Measurements from ENCODE around the gene PRKCA.

PRKCA gene

GRCh38 chr17:66569572-66569971, 267.2 kb downstream of the PRKCA start:
- Histone ChIP-seq H3K36me3 (replicated peaks) (no peaks in the 10 kb centered on the region), H3K27me3 (replicated peaks) (no peaks in the 10 kb centered on the region), H3K27ac (no peak overlapping the region), H3K4me3 (ENCODE audit: low read depth, low read length) (no peak overlapping the region)
- in situ Hi-C loops (cut with HindIII; ENCODE audit: low pct_ligation_motif_present, low sequenced_read_pairs) = no loop called here
- no peak for DNase-seq
- no peak for TF ChIP-seq CTCF (IDR thresholded peaks at IDR 0.05; ENCODE audit: low read depth, low read length, missing control alignments)

GRCh38 chr17:66570447-66571195, 268.2 kb downstream of the PRKCA start:
- in situ Hi-C loops (cut with HindIII; ENCODE audit: low pct_ligation_motif_present, low sequenced_read_pairs) = no loop called here
- no peak for DNase-seq
- H3K36me3 ChIP-seq (replicated peaks) = no peaks in the 10 kb centered on the region
- TF ChIP-seq CTCF (IDR thresholded peaks at IDR 0.05; ENCODE audit: low read depth, low read length, missing control alignments) = no peak
- no peak overlapping the region for H3K4me3 ChIP-seq (ENCODE audit: low read depth, low read length)
- H3K27ac ChIP-seq = no peak overlapping the region
- H3K27me3 ChIP-seq (replicated peaks) = no peaks in the 10 kb centered on the region

- no peak for TF ChIP-seq CTCF (IDR thresholded peaks at IDR 0.05; ENCODE audit: low read depth, low read length, missing control alignments)
- H3K27ac ChIP-seq = no peak overlapping the region
- H3K27me3 ChIP-seq (replicated peaks) = no peaks in the 10 kb centered on the region
- no peak overlapping the region for H3K4me3 ChIP-seq (ENCODE audit: low read depth, low read length)
- H3K36me3 ChIP-seq (replicated peaks) = no peaks in the 10 kb centered on the region
- DNase-seq = no peak
- in situ Hi-C loops (cut with HindIII; ENCODE audit: low pct_ligation_motif_present, low sequenced_read_pairs) = no loop called here
Observed at GRCh38 chr17:66571745-66572144, 269.3 kb downstream of the PRKCA start.

GRCh38 chr17:66573078-66573477, 270.7 kb downstream of the PRKCA start:
- in situ Hi-C loops (cut with HindIII; ENCODE audit: low pct_ligation_motif_present, low sequenced_read_pairs) = no loop called here
- DNase-seq = no peak
- Histone ChIP-seq H3K27me3 (replicated peaks) (no peaks in the 10 kb centered on the region), H3K27ac (no peak overlapping the region), H3K36me3 (replicated peaks) (no peaks in the 10 kb centered on the region), H3K4me3 (ENCODE audit: low read depth, low read length) (no peak overlapping the region)
- TF ChIP-seq CTCF (IDR thresholded peaks at IDR 0.05; ENCODE audit: low read depth, low read length, missing control alignments) = no peak

- in situ Hi-C loops (cut with HindIII; ENCODE audit: low pct_ligation_motif_present, low sequenced_read_pairs) = no loop called here
- H3K27ac ChIP-seq = no peak overlapping the region
- H3K4me3 ChIP-seq (ENCODE audit: low read depth, low read length) = no peak overlapping the region
- DNase-seq = no peak
- no peak for TF ChIP-seq CTCF (IDR thresholded peaks at IDR 0.05; ENCODE audit: low read depth, low read length, missing control alignments)
- no peaks in the 10 kb centered on the region for H3K36me3 ChIP-seq (replicated peaks)
- H3K27me3 ChIP-seq (replicated peaks) = no peaks in the 10 kb centered on the region
Observed at GRCh38 chr17:66574123-66574522, 271.7 kb downstream of the PRKCA start.

GRCh38 chr17:66576473-66576872, 274.1 kb downstream of the PRKCA start:
- Histone ChIP-seq H3K36me3 (replicated peaks) (no peaks in the 10 kb centered on the region), H3K4me3 (ENCODE audit: low read depth, low read length) (no peak overlapping the region), H3K27ac (no peak overlapping the region), H3K27me3 (replicated peaks) (no peaks in the 10 kb centered on the region)
- DNase-seq = no peak
- TF ChIP-seq CTCF (IDR thresholded peaks at IDR 0.05; ENCODE audit: low read depth, low read length, missing control alignments) = no peak
- in situ Hi-C loops (cut with HindIII; ENCODE audit: low pct_ligation_motif_present, low sequenced_read_pairs) = no loop called here

Data from brain microvascular endothelial cell (primary cell).